ENCODE data around the gene BTBD7. TPM values are rescaled to one million over a fixed set of nuclear protein-coding genes. Genes with fewer than 3 reads are reported as not detected.

BTBD7 gene
- total RNA-seq, 2 donors from 2014 or later = 10.1 to 15.9 TPM

- H3K27ac Mint-ChIP-seq = no peak overlapping the region
- H3K4me1 Mint-ChIP-seq = peaks cover 4% of the 10 kb centered on the region
- H3K27me3 Mint-ChIP-seq = no peaks in the 10 kb centered on the region
- no peaks in the 10 kb centered on the region for H3K9me3 Mint-ChIP-seq
- no peak for ATAC-seq (replicated peaks)
- H3K4me3 Mint-ChIP-seq = no peak overlapping the region
- H3K36me3 Mint-ChIP-seq (ENCODE audit: low read depth) = no peaks in the 10 kb centered on the region
Observed at GRCh38 chr14:93337884-93338283, 5.0 kb upstream of the BTBD7 start.

GRCh38 chr14:93337143-93337753, 4.4 kb upstream of the BTBD7 start:
- Mint-ChIP-seq H3K36me3 (ENCODE audit: low read depth) (no peaks in the 10 kb centered on the region), H3K27me3 (no peaks in the 10 kb centered on the region), H3K4me3 (no peak overlapping the region), H3K27ac (no peak overlapping the region), H3K4me1 (peaks cover 4% of the 10 kb centered on the region), H3K9me3 (no peaks in the 10 kb centered on the region)
- no peak for ATAC-seq (replicated peaks)

GRCh38 chr14:93333631-93334103, 831 bp upstream of the BTBD7 start:
- H3K9me3 Mint-ChIP-seq = no peaks in the 10 kb centered on the region
- H3K4me1 Mint-ChIP-seq = peaks cover 18% of the 10 kb centered on the region
- peak overlapping the region; percentile 88 for H3K27ac Mint-ChIP-seq
- H3K27me3 Mint-ChIP-seq = no peaks in the 10 kb centered on the region
- H3K4me3 Mint-ChIP-seq = peak overlapping the region; percentile 91
- no peaks in the 10 kb centered on the region for H3K36me3 Mint-ChIP-seq (ENCODE audit: low read depth)
- ATAC-seq (replicated peaks) = no peak

- ATAC-seq (replicated peaks) = peak; percentile 58
- H3K27ac Mint-ChIP-seq = peak overlapping the region; percentile 91
- H3K4me3 Mint-ChIP-seq = peak overlapping the region; percentile 91
- no peaks in the 10 kb centered on the region for H3K27me3 Mint-ChIP-seq
- H3K4me1 Mint-ChIP-seq = peaks cover 19% of the 10 kb centered on the region
- H3K9me3 Mint-ChIP-seq = no peaks in the 10 kb centered on the region
- H3K36me3 Mint-ChIP-seq (ENCODE audit: low read depth) = no peaks in the 10 kb centered on the region
Observed at GRCh38 chr14:93332397-93332852, 411 bp downstream of the BTBD7 start.

- Mint-ChIP-seq H3K4me1 (peaks cover 22% of the 10 kb centered on the region), H3K9me3 (no peaks in the 10 kb centered on the region), H3K27ac (peak overlapping the region; percentile 91), H3K4me3 (peak overlapping the region; percentile 91), H3K36me3 (ENCODE audit: low read depth) (no peaks in the 10 kb centered on the region), H3K27me3 (no peaks in the 10 kb centered on the region)
- ATAC-seq (replicated peaks) = no peak
Observed at GRCh38 chr14:93331728-93332396, 974 bp downstream of the BTBD7 start.

GRCh38 chr14:93331002-93331727, 1.7 kb downstream of the BTBD7 start:
- H3K27me3 Mint-ChIP-seq = no peaks in the 10 kb centered on the region
- H3K27ac Mint-ChIP-seq = peak overlapping the region; percentile 59
- H3K36me3 Mint-ChIP-seq (ENCODE audit: low read depth) = no peaks in the 10 kb centered on the region
- H3K4me3 Mint-ChIP-seq = peak overlapping the region; percentile 91
- no peak for ATAC-seq (replicated peaks)
- no peaks in the 10 kb centered on the region for H3K9me3 Mint-ChIP-seq
- H3K4me1 Mint-ChIP-seq = peaks cover 22% of the 10 kb centered on the region

GRCh38 chr14:93330609-93331000, 2.2 kb downstream of the BTBD7 start:
- no peak for ATAC-seq (replicated peaks)
- Mint-ChIP-seq H3K36me3 (ENCODE audit: low read depth) (no peaks in the 10 kb centered on the region), H3K9me3 (no peaks in the 10 kb centered on the region), H3K27ac (no peak overlapping the region), H3K4me3 (peak overlapping the region; percentile 91), H3K4me1 (peaks cover 22% of the 10 kb centered on the region), H3K27me3 (no peaks in the 10 kb centered on the region)

GRCh38 chr14:93329965-93330608, 2.7 kb downstream of the BTBD7 start:
- Mint-ChIP-seq H3K9me3 (no peaks in the 10 kb centered on the region), H3K4me3 (peak overlapping the region; percentile 91), H3K27ac (no peak overlapping the region), H3K27me3 (no peaks in the 10 kb centered on the region), H3K36me3 (ENCODE audit: low read depth) (no peaks in the 10 kb centered on the region), H3K4me1 (peaks cover 22% of the 10 kb centered on the region)
- no peak for ATAC-seq (replicated peaks)

GRCh38 chr14:93328546-93328945, 4.3 kb downstream of the BTBD7 start:
- Mint-ChIP-seq H3K4me3 (no peak overlapping the region), H3K27ac (no peak overlapping the region)
- ATAC-seq (replicated peaks) = no peak

GRCh38 chr14:93326196-93326595, 6.6 kb downstream of the BTBD7 start:
- H3K9me3 Mint-ChIP-seq = no peaks in the 10 kb centered on the region
- H3K36me3 Mint-ChIP-seq (ENCODE audit: low read depth) = peaks cover 23% of the 10 kb centered on the region
- ATAC-seq (replicated peaks) = no peak
- peaks cover 31% of the 10 kb centered on the region for H3K4me1 Mint-ChIP-seq
- no peak overlapping the region for H3K4me3 Mint-ChIP-seq
- H3K27me3 Mint-ChIP-seq = no peaks in the 10 kb centered on the region
- H3K27ac Mint-ChIP-seq = no peak overlapping the region

More at GRCh38 chr14:93328546-93328945, 4.3 kb downstream of the BTBD7 start:
- Mint-ChIP-seq H3K27me3 (no peaks in the 10 kb centered on the region), H3K36me3 (ENCODE audit: low read depth) (peaks cover 13% of the 10 kb centered on the region), H3K4me1 (peaks cover 30% of the 10 kb centered on the region), H3K9me3 (no peaks in the 10 kb centered on the region)

GRCh38 chr14:93323600-93324174, 9.1 kb downstream of the BTBD7 start:
- no peak for ATAC-seq (replicated peaks)
- peaks cover 33% of the 10 kb centered on the region for H3K4me1 Mint-ChIP-seq
- H3K27ac Mint-ChIP-seq = no peak overlapping the region
- no peak overlapping the region for H3K4me3 Mint-ChIP-seq
- no peaks in the 10 kb centered on the region for H3K9me3 Mint-ChIP-seq
- H3K27me3 Mint-ChIP-seq = no peaks in the 10 kb centered on the region
- peaks cover 23% of the 10 kb centered on the region for H3K36me3 Mint-ChIP-seq (ENCODE audit: low read depth)

- no peak overlapping the region for H3K27ac Mint-ChIP-seq
- ATAC-seq (replicated peaks) = no peak
- peaks cover 23% of the 10 kb centered on the region for H3K36me3 Mint-ChIP-seq (ENCODE audit: low read depth)
- H3K27me3 Mint-ChIP-seq = no peaks in the 10 kb centered on the region
- no peaks in the 10 kb centered on the region for H3K9me3 Mint-ChIP-seq
- H3K4me3 Mint-ChIP-seq = no peak overlapping the region
- peaks cover 33% of the 10 kb centered on the region for H3K4me1 Mint-ChIP-seq
Observed at GRCh38 chr14:93322929-93323599, 9.8 kb downstream of the BTBD7 start.

- Mint-ChIP-seq H3K4me3 (no peak overlapping the region), H3K27me3 (no peaks in the 10 kb centered on the region), H3K36me3 (ENCODE audit: low read depth) (peaks cover 23% of the 10 kb centered on the region), H3K9me3 (no peaks in the 10 kb centered on the region), H3K4me1 (peaks cover 29% of the 10 kb centered on the region), H3K27ac (peak overlapping the region; percentile 10)
- no peak for ATAC-seq (replicated peaks)
Observed at GRCh38 chr14:93320489-93320888, 12.3 kb downstream of the BTBD7 start.

GRCh38 chr14:93319958-93320357, 12.9 kb downstream of the BTBD7 start:
- Mint-ChIP-seq H3K27ac (peak overlapping the region; percentile 10), H3K4me1 (peaks cover 29% of the 10 kb centered on the region), H3K36me3 (ENCODE audit: low read depth) (peaks cover 22% of the 10 kb centered on the region), H3K4me3 (no peak overlapping the region), H3K27me3 (no peaks in the 10 kb centered on the region), H3K9me3 (no peaks in the 10 kb centered on the region)
- no peak for ATAC-seq (replicated peaks)

Data from activated T-helper 17 cell treated with anti-CD3 and anti-CD28 coated beads, Interleukin-2, amount 50 U/mL, for 72 hours (primary cell).